NOMO-1 treated with DMSO at 0.1 percent for 48 hours (cell line): ENCODE data around the gene SCFD2.
A peak's percentile ranks its signal among the peaks of the same experiment; 100 is the strongest.

Experiments used
- DNase-seq: peaks from one replicate; lab custom pipeline; 2025; ENCODE audit not compliant: unreplicated experiment; lab: John Stamatoyannopoulos, UW

The SCFD2 gene

DNA sequence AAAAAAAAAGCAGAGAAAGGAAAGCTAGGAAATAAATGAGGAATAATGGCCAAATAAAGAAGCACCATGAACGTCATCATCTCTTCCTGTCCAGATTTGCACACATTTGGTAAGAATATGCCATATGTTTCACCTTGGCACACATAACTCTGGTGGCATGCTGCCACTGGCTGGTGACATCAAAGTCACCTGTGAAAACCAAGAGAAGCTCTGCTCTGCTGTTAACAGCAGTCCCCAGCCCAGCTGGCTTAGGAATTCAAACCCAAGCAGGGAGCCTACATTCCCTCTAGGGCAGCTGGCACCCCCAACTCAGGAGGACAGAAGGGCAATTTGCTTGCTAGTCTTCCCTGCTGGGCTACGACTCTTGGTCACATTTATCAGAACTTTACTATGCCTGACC, 426.1 kb downstream of the SCFD2 start:
- no peak for DNase-seq

DNA sequence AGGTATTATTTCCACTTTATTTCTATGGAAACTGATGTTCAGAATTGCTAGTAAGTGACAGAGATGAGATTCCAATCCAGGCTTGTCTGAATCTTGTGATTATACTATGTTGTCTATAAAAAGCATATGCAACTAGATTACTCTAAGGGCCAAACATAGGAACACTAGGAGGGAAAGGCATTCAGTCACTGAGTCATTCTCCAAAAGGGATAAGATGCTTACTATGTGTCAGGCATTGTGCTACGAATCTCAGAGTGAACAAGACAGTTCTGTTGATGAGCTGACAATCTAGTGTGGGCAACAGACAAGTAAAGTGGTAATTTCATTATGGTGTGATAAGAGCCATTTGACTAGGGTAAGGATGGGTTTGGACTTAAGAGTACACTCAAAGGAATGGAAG, 426.5 kb downstream of the SCFD2 start:
- DNase-seq, result no peak

DNA sequence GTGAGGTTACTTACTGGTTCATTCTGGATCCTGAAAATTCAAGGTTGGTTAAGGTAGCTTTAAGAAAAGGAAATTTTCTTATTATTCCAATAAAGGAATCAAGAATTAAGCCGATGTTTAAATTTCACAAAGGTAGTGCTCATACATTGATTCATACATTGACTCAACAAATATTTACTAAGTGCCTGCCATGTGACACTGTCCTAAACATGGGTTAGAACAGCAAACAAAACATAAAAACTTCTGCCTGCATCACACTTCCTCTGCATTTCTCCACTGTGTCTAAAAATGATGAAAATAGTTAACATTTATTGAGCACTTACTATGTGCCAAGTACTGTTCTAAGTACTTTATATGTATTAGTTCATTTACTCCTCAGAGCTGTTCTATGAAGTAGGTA, 428.0 kb downstream of the SCFD2 start:
- DNase-seq, result no peak

DNA sequence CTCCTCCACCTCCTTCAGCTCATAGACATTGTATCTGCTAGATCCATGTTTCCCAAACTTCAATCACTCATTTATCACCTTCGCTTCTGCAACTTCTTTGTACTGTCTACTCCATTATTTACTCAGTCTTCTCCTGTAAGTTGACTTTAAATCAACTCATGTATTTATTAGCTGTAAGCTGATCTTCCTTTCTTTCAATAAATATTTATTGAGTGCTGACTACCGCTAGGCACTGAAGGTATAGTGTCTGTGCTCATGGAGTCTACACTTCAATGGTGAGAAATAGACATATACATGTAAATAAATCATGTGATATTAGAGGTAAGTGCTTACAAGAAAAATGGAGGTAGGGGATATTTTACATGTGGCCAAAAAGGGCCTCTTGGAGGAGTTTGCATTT, 429.1 kb downstream of the SCFD2 start:
- no peak for DNase-seq

DNA sequence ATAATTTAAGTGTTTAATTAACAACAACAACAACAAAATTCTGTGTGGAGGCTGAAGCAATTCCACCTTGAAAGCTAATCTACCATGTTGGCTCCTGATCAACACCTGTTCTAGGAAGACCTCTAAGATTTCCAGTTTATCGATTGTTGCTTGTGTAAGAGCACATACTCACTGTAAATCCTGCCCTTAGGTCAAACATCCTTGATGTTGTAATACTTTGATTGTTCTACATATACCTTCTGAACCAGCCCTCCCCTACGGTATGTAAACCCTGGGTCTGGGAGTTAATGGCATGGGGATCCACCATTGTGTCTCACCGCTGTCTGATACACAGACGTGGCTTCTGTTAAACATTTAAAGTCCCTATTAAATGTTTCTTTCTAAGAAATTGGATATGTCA, 430.5 kb downstream of the SCFD2 start:
- no peak for DNase-seq

DNA sequence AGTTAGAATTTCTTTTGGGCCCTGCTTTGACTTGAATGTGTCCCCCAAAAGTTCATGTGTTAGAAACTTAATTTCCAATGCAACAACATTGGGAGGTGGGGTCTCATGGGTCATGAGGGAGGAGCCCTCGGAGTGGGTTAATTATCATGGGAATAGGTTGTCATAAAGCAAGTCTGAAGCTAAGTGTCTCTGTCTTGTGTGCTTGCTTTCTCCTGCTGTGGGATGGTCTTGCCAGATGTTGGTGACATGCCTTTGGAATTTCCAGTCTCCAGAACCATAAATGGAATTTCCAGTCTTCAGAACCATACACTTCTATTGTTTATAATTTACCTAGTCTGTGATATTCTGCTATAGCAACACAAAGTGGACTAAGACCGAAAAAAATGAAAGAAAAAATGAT, 432.1 kb downstream of the SCFD2 start:
- DNase-seq, result no peak

DNA sequence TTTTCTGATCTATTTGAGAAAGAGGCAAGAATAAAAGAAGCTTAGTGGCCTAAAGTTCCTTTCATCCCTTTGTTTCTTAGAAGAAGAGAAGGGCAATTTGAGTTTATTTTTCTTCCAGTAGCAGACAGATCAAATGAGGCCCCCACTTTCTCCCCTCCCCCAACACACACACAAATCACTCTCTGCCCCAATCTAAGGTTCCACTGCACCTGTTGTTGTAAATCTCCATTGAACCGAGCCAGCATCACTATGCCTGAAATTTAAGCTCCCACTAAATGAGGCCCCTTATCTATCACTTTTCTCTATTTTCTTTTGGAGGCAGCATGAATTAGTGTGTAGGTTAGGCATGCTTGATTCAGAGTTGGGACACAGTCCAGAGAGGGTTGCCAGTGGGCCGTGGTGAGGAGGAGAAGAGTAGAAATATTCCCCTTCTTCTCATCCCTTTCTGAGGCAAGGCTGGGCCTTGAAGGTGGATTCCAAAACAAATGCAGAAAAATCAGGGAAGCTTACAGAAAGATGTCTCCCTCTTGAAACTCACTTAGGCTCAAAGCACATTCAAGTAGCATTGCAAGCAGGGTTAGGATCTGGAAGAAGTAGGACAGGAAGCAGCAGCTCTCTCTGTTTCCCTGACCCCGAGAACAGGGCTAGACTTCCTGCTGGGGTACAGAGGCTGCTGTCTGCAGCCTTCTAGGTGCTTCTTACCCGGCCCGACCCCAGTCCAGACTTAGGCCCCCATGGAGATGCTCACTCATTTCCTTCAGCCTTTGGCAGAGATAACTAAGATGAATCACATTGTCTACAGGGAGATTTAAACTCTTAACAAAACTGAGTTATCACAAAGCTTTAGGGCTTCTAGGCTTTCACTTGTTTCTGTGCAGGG, 433.0 kb downstream of the SCFD2 start:
- DNase-seq, result no peak

DNA sequence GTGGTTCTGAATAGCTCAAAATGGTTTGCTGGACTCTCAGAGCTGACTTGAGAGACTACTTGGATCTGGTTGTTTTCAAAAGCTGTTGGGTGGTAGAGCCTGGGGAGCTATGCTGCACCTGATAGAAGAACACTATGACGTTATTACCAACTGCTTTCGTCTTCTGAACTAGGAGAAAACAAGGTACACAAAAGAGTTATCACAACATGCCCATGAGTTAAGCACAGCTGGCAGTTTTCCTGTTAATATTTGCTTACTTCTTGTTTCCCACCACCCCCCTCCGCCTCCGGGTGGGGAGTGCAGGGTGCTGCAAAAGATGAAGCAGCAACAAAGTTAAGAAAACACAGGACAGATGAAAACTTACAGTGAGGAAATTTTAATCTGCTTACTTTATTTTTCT, 434.6 kb downstream of the SCFD2 start:
- DNase-seq, result no peak

DNA sequence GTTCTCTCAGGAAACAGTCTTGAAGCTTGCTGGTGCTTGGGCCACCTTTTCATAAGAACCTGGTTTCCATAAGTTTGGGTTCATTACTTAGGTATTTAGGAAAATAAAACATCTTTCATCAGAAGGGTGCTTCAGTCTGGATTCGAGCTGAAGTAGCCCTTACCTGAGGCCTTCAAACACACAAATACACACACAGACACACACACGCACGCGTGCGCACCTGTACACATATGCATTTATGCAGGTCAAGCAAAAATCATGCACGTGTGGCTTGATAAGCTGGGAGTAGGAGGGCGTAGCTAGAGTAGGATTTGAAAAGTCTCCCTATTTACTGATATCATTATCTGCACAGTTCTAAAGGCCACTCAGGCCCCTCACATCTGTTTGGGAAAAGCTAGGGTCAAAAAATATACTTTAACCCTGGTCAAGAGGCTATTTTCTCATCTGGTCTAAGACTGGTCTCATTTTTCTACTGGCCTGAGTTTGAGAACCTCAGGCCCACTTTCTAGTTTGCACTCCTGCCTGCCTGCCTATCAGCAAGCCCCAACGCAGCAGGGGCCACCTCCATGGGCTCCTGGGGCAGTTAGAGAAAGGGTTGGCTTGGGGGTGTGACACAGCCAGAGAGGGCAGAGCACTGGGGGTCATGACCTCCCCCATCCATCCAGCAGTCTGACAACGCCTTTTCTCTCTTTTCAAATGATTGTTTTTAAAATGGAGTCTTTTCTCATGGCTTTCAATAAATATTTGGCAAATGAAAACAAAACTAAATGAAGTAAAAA, 439.5 kb downstream of the SCFD2 start:
- no peak for DNase-seq

DNA sequence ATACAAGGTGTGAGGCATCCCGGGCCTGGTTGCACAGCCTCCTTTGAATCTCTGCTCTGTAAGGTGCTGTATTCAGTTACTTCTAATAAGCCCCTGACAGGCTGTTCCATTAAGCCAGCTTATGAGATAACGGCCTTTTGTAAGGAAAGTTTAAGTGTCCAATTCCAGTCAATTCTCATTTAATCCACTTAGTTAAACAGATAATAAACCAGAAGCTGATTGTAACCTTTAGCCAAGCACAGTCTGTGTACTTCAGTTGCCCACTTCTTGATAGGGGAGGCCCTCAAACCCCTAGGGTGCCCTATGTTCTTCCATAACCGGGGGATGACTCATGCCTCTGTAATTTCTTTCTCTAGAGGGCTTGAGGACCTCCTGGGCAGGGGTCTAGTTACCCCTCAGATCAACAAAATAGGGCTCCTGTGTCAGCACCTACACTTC, 440.3 kb downstream of the SCFD2 start:
- DNase-seq, result no peak

DNA sequence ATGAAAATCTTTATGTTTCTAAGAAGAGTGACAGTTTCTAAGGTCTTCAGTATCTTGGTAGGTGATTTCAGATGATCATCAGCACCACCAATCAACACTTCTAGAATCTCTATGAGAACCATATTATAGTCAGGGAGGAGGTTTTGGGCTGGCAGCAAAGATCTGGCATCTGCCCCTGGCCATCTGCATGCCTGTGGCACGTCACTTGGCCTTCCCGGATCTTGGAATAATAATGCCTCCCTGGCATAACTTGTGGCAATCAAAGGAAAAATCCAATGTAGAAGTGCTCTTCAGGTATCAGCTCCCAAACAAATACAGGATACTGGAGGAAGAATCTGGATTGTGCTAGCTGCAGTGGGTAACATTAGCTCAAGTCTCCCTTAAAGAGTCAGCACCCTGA, 446.4 kb downstream of the SCFD2 start:
- no peak for DNase-seq

DNA sequence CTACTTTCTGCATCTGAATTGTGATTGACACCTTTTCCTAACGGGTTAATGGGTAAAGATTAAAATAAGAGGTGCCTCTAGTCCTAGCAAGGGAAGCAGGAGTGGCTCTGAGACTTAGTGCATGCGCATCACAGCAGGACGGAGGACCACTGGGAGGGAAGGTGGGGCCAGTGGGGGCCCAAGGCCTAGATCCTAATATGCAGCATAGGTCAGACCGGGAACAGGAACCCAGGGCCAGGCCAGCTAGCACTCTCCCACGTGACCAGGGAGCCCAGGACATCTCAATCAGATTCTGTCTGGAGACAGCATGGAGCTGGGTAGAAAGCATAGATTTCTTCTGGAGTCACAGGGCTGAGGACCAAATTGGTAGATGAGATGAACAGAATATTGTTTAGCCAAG, 448.0 kb downstream of the SCFD2 start:
- no peak for DNase-seq

DNA sequence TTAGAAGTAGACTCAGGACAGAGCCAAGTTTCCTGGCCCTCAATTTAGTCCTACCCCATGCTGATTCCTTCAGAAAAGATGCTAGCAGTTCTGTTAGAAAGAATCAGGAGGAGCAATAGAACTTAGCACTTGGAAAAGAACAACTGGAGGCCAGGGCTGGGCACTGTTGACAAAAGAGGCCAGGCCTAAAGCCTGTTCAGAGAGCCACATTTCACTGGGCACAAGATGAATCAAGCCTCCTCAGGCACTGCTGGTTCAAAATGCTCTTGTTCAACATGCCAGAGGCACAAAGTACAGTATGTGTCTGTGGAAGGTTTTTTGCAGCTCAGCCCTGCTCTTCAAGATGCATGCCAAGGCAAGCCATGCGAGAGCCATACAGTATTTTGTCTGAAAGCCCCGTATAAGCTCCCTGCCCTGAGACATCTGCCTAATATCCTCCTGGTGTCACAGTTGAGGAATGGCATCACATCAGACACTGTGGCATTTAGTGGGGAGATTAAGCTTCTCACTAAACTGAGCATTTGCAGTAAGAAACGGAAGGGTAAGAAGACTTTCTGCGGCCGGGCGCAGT, 450.0 kb downstream of the SCFD2 start:
- no peak for DNase-seq

DNA sequence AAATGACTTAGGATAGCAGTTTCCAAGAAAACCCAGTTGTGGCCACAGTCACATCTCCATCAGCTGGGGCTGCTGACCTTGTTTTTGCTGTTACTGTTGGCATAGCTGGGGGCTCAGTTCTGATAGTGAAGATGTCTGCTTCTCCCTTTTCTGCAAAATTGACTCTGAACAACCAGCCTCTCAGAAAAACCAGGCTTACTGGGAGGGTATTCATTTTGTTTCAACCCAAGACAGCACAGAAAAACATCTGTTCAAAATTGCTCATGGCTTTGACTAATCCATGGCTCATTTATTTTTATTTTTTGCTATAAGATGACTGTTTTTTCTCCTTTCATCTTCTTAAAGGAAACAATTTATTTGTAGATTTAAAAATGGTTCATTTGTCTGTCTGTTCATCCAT, 450.7 kb downstream of the SCFD2 start:
- DNase-seq, result no peak

DNA sequence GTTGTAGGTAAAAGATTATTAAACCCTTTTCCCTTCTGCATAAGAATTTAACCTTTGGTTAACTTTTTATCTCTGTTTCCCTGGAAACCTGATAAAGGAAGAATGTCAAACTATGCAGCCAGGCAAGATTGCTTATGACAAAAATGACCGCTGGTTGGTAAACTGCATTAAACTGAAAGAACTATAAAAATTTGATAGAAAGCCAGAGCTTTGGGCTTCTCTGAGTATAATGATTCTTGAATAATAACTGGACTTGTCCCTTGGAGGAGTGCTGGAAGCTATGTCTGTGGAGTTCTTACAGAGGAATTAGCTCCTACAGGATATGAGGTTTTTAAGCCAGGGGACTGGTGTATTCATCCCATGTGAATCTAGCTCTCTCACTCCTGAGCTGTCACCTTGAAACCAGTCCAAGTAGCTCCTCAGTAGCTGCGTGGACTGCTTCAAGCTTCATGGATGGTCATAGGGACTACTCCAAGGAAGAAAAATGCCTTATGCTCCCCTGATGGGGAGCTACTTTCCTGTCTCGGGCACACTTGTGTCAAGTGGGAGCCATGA, 451.7 kb downstream of the SCFD2 start:
- DNase-seq, result no peak

DNA sequence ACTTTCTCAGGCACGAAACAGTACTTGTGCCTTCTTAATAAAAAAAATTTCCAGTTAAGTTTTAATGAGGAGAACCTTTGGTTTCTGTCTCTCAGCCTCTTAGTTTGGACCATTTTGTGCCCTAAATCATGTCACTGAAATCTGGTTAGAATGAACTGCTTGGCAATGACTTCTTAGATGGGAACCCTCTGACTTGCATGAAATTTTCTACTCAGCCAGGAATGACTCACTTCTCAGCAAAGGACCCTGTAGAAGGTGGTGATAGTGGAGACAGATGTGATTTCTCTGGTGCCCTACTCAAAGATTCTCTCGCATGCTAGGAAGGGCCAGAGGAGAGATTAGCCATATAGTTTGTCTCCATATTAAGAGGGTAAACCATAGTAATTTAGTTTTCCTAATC, 453.3 kb downstream of the SCFD2 start:
- no peak for DNase-seq

DNA sequence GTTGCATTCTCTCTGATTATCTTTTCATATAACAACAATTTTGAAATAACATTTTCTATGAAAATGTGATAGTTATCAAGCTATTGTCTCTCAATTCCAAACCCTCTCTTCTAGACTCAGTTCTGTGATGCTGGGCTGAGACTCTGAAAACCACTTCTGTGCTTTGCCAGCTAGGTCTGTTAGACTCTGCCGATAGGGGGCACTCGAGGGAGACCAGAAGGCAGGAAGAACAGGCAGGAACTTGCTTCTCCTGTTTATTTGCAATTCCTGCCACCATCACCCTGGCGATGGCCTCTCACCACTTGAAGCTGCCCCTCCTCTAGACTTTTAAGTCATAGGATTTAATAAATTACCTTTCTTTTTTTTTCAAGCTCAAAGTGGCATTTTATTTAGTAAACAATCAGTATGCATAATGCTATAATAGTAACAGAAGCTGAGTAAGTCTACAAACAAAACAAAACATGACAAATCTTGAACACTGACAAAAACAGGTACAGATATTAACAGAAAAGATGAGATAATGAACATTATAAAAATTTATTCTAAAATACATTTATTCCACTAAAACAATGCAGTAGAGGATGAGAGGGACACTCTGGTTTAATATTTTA, 454.1 kb downstream of the SCFD2 start:
- DNase-seq, result peak; percentile 12

DNA sequence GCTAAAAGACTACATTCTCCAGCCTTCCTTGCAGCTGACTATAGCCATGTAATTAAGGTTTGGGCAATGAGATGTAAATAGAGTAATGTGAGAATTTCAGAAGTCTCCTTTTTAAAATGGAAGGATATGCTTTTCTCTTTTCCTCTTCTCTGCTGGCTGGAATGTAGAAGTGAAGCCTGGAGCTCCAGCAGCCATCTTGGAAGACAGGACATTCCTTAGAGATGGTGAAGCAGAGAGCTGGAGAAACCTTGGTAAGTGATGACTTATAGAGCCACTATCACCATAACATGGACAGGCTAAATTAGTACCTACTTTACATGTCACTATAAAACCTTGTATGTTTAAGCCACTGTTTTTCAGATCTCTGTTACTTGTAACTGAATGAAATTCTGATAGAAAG, 455.7 kb downstream of the SCFD2 start:
- DNase-seq, result no peak

DNA sequence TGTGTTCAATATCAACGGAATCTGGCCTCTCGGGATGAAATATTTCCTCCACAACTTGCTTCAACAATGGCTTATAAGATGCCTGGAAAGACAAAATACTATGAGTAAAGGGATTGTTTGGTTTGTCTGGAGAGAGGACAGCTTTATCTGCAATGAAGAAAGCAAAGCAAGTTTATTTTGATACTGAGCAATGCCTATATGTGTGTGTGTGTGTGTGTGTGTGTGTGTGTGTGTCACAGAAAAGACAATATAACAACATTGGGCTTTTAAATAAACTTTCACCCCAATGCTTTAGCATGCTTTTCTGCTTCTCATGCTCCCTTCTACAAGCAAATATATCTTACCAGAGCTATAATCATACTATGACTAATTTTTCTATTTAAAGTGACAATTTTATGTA, 458.4 kb downstream of the SCFD2 start:
- no peak for DNase-seq

DNA sequence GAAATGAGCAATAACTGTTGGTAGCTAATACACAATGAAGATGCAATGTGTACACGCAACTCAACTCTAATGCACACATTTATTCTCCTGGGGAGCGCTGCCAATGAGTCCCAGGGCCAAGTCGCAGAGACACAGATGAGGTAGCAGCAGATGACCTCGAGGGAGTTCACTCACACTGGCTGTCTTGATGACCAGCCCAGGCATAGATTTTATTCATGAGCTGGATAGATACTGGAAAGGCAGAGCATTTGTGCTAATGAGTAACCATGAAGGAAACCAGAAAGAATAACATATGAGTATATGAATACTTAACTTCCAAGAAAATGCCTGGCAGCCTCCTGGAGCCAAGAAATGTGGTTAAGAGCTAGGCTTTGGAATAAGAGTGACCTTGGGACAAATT, 461.4 kb downstream of the SCFD2 start:
- DNase-seq, result no peak

DNA sequence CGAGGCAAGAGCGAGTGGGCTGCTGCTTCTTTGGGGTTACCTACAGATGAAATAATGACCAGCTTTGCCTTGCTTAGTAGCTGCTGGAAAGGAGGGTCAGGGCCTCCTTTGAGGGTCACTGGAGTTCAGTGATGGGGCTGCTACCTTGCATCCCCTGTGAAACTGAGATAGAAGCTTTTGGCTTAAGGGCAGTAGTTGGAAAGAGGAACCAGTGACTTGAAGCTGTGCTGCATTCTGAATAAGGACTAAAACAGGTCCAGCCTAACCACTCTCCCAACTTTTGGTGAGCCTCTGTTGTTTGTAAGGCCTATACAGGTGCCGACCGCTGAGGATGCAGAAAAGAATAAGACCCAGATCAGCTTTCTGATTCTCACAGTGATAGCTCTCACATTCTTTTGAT, 462.6 kb downstream of the SCFD2 start:
- no peak for DNase-seq
